ENCODE results near the gene GGN.

GGN gene

GRCh38 chr19:38405276-38405675 lies 17.4 kb upstream of the GGN start:
- H3K4me1 ChIP-seq (ENCODE audit: control insufficient read depth in 2 of 2, insufficient read depth in 1 of 2, low read depth in 1 of 2, low read length in 2 of 2), result peaks cover 0 to 2% of the 10 kb centered on the region in 2 donors
- no peak overlapping the region for H3K14ac ChIP-seq (ENCODE audit: low read length)
- H3K79me1 ChIP-seq (ENCODE audit: low read depth, low read length), result no peaks in the 10 kb centered on the region
- H3K4ac ChIP-seq (ENCODE audit: low read length), result no peak overlapping the region
- no peak overlapping the region for H2AFZ ChIP-seq (ENCODE audit: low read length)
- peak overlapping the region; percentile 50 for H3K9ac ChIP-seq (ENCODE audit: low read depth, low read length, poor library complexity)
- peaks cover 0 to 9% (median 0%) of the 10 kb centered on the region in 3 experiments for H3K27me3 ChIP-seq (ENCODE audit: control insufficient read depth in 3 of 3, insufficient read depth in 3 of 3, low read depth in 1 of 3, low read length in 3 of 3)
- H4K91ac ChIP-seq (ENCODE audit: low read depth, low read length, poor library complexity), result no peak overlapping the region
- WGBS, 2 donors (ENCODE audit: extremely low coverage in 2 of 2, insufficient read length in 2 of 2, insufficient replicate concordance in 1 of 2), result no CpG with 5 or more reads among the region's 8 CpGs
- H3K36me3 ChIP-seq (replicated peaks in 1 of 2; ENCODE audit: control insufficient read depth in 2 of 2, insufficient read depth in 2 of 2, low read length in 2 of 2), result peaks cover 0 to 9% of the 10 kb centered on the region in 2 donors
- H3K4me2 ChIP-seq (ENCODE audit: insufficient read depth, low read length, poor library complexity, severe bottlenecking), result no peak overlapping the region
- no peak overlapping the region for H2BK15ac ChIP-seq (ENCODE audit: low read length)
- H2AK5ac ChIP-seq (ENCODE audit: low read depth, low read length), result no peak overlapping the region
- no peak overlapping the region for H2BK5ac ChIP-seq (ENCODE audit: low read length)
- H3K23ac ChIP-seq (ENCODE audit: low read depth, low read length, poor library complexity), result peak overlapping the region; percentile 11
- no peaks in the 10 kb centered on the region for H3K9me3 ChIP-seq (replicated peaks in 1 of 2; ENCODE audit: control insufficient read depth in 2 of 2, insufficient read depth in 1 of 2, low read depth in 1 of 2, low read length in 2 of 2)
- H2BK120ac ChIP-seq (ENCODE audit: low read depth, low read length), result no peak overlapping the region
- no peak overlapping the region for H3K27ac ChIP-seq (replicated peaks; ENCODE audit: low read length)
- H3K18ac ChIP-seq (ENCODE audit: low read length), result no peak overlapping the region
- H4K8ac ChIP-seq (ENCODE audit: low read depth, low read length), result no peak overlapping the region
- no peak for DNase-seq (ENCODE audit: low spot score)
- no peak overlapping the region for H2BK12ac ChIP-seq (ENCODE audit: low read length)
- H3K4me3 ChIP-seq (ENCODE audit: low read length in 2 of 2), result no peak overlapping the region

- Histone ChIP-seq H4K91ac (ENCODE audit: low read depth, low read length, poor library complexity) (no peak overlapping the region), H2BK15ac (ENCODE audit: low read length) (no peak overlapping the region), H3K4me1 (ENCODE audit: control insufficient read depth in 2 of 2, insufficient read depth in 1 of 2, low read depth in 1 of 2, low read length in 2 of 2) (peaks cover 0 to 2% of the 10 kb centered on the region in 2 donors), H3K9ac (ENCODE audit: low read depth, low read length, poor library complexity) (no peak overlapping the region), H3K4ac (ENCODE audit: low read length) (no peak overlapping the region), H2BK120ac (ENCODE audit: low read depth, low read length) (no peak overlapping the region), H2AK5ac (ENCODE audit: low read depth, low read length) (no peak overlapping the region), H2BK12ac (ENCODE audit: low read length) (no peak overlapping the region), H4K8ac (ENCODE audit: low read depth, low read length) (no peak overlapping the region), H2BK5ac (ENCODE audit: low read length) (no peak overlapping the region), H3K14ac (ENCODE audit: low read length) (no peak overlapping the region), H3K27me3 (ENCODE audit: control insufficient read depth in 3 of 3, insufficient read depth in 3 of 3, low read depth in 1 of 3, low read length in 3 of 3) (peaks cover 0 to 9% (median 0%) of the 10 kb centered on the region in 3 experiments), H3K4me2 (ENCODE audit: insufficient read depth, low read length, poor library complexity, severe bottlenecking) (no peak overlapping the region), H2AFZ (ENCODE audit: low read length) (no peak overlapping the region), H3K23ac (ENCODE audit: low read depth, low read length, poor library complexity) (peak overlapping the region; percentile 11), H3K9me3 (replicated peaks in 1 of 2; ENCODE audit: control insufficient read depth in 2 of 2, insufficient read depth in 1 of 2, low read depth in 1 of 2, low read length in 2 of 2) (no peaks in the 10 kb centered on the region), H3K18ac (ENCODE audit: low read length) (no peak overlapping the region), H3K79me1 (ENCODE audit: low read depth, low read length) (no peaks in the 10 kb centered on the region), H3K27ac (replicated peaks; ENCODE audit: low read length) (no peak overlapping the region), H3K4me3 (ENCODE audit: low read length in 2 of 2) (no peak overlapping the region), H3K36me3 (replicated peaks in 1 of 2; ENCODE audit: control insufficient read depth in 2 of 2, insufficient read depth in 2 of 2, low read length in 2 of 2) (peaks cover 0 to 9% of the 10 kb centered on the region in 2 donors)
- no CpG with 5 or more reads among the region's 6 CpGs for WGBS, 2 donors (ENCODE audit: extremely low coverage in 2 of 2, insufficient read length in 2 of 2, insufficient replicate concordance in 1 of 2)
- no peak for DNase-seq (ENCODE audit: low spot score)
Observed at GRCh38 chr19:38404858-38405257, 17.0 kb upstream of the GGN start.

GRCh38 chr19:38402967-38403674 lies 15.3 kb upstream of the GGN start, which contains the start of gene FAM98C:
FAM98C (plus strand) TSS chr19:38403093; CDS start chr19:38403154, 61 bp downstream.
- peak within 1 kb of the TSS; percentile 66 for H2BK12ac ChIP-seq (ENCODE audit: low read length)
- peaks cover 0 to 9% (median 0%) of the 10 kb centered on the region in 3 experiments for H3K27me3 ChIP-seq (ENCODE audit: control insufficient read depth in 3 of 3, insufficient read depth in 3 of 3, low read depth in 1 of 3, low read length in 3 of 3)
- DNase-seq (ENCODE audit: low spot score), result peak; percentile 98
- H2AFZ ChIP-seq (ENCODE audit: low read length), result peak within 1 kb of the TSS; percentile 99
- no peak within 1 kb of the TSS for H4K91ac ChIP-seq (ENCODE audit: low read depth, low read length, poor library complexity)
- no peak within 1 kb of the TSS for H3K27ac ChIP-seq (replicated peaks; ENCODE audit: low read length)
- peak within 1 kb of the TSS; percentile 88 for H3K9ac ChIP-seq (ENCODE audit: low read depth, low read length, poor library complexity)
- H3K23ac ChIP-seq (ENCODE audit: low read depth, low read length, poor library complexity), result peak within 1 kb of the TSS; percentile 86
- H3K9me3 ChIP-seq (replicated peaks in 1 of 2; ENCODE audit: control insufficient read depth in 2 of 2, insufficient read depth in 1 of 2, low read depth in 1 of 2, low read length in 2 of 2), result no peaks in the 10 kb centered on the region
- H2BK5ac ChIP-seq (ENCODE audit: low read length), result peak within 1 kb of the TSS; percentile 79
- H4K8ac ChIP-seq (ENCODE audit: low read depth, low read length), result no peak within 1 kb of the TSS
- peak within 1 kb of the TSS; percentile 98 for H3K4me2 ChIP-seq (ENCODE audit: insufficient read depth, low read length, poor library complexity, severe bottlenecking)
- peak within 1 kb of the TSS; percentile 97 for H3K18ac ChIP-seq (ENCODE audit: low read length)
- H3K36me3 ChIP-seq (replicated peaks in 1 of 2; ENCODE audit: control insufficient read depth in 2 of 2, insufficient read depth in 2 of 2, low read length in 2 of 2), result peaks cover 0 to 9% of the 10 kb centered on the region in 2 donors
- no peak within 1 kb of the TSS for H2BK120ac ChIP-seq (ENCODE audit: low read depth, low read length)
- H3K79me1 ChIP-seq (ENCODE audit: low read depth, low read length), result no peaks in the 10 kb centered on the region
- peaks cover 0 to 2% of the 10 kb centered on the region in 2 donors for H3K4me1 ChIP-seq (ENCODE audit: control insufficient read depth in 2 of 2, insufficient read depth in 1 of 2, low read depth in 1 of 2, low read length in 2 of 2)
- H2BK15ac ChIP-seq (ENCODE audit: low read length), result peak within 1 kb of the TSS; percentile 97
- peak within 1 kb of the TSS; percentile 65 for H3K14ac ChIP-seq (ENCODE audit: low read length)
- no CpG with 5 or more reads among the region's 82 CpGs for WGBS, 2 donors (ENCODE audit: extremely low coverage in 2 of 2, insufficient read length in 2 of 2, insufficient replicate concordance in 1 of 2)
- no peak within 1 kb of the TSS for H3K4ac ChIP-seq (ENCODE audit: low read length)
- peak within 1 kb of the TSS; percentile 82 to 91 for H3K4me3 ChIP-seq (ENCODE audit: low read length in 2 of 2)
- no peak within 1 kb of the TSS for H2AK5ac ChIP-seq (ENCODE audit: low read depth, low read length)

- Histone ChIP-seq H3K4ac (ENCODE audit: low read length) (no peak overlapping the region), H3K27ac (replicated peaks; ENCODE audit: low read length) (no peak overlapping the region), H3K4me2 (ENCODE audit: insufficient read depth, low read length, poor library complexity, severe bottlenecking) (peak overlapping the region; percentile 61), H3K4me3 (ENCODE audit: low read length in 2 of 2) (peak overlapping the region; percentile 47 to 69), H2AK5ac (ENCODE audit: low read depth, low read length) (no peak overlapping the region), H4K8ac (ENCODE audit: low read depth, low read length) (no peak overlapping the region), H2BK12ac (ENCODE audit: low read length) (no peak overlapping the region), H3K36me3 (replicated peaks in 1 of 2; ENCODE audit: control insufficient read depth in 2 of 2, insufficient read depth in 2 of 2, low read length in 2 of 2) (peaks cover 0 to 9% of the 10 kb centered on the region in 2 donors), H4K91ac (ENCODE audit: low read depth, low read length, poor library complexity) (no peak overlapping the region), H3K27me3 (ENCODE audit: control insufficient read depth in 3 of 3, insufficient read depth in 3 of 3, low read depth in 1 of 3, low read length in 3 of 3) (peaks cover 0 to 9% (median 0%) of the 10 kb centered on the region in 3 experiments), H2BK15ac (ENCODE audit: low read length) (no peak overlapping the region), H3K14ac (ENCODE audit: low read length) (no peak overlapping the region), H3K4me1 (ENCODE audit: control insufficient read depth in 2 of 2, insufficient read depth in 1 of 2, low read depth in 1 of 2, low read length in 2 of 2) (peaks cover 0 to 2% of the 10 kb centered on the region in 2 donors), H2AFZ (ENCODE audit: low read length) (peak overlapping the region; percentile 97), H2BK5ac (ENCODE audit: low read length) (no peak overlapping the region), H3K23ac (ENCODE audit: low read depth, low read length, poor library complexity) (no peak overlapping the region), H3K79me1 (ENCODE audit: low read depth, low read length) (no peaks in the 10 kb centered on the region), H3K9me3 (replicated peaks in 1 of 2; ENCODE audit: control insufficient read depth in 2 of 2, insufficient read depth in 1 of 2, low read depth in 1 of 2, low read length in 2 of 2) (no peaks in the 10 kb centered on the region), H2BK120ac (ENCODE audit: low read depth, low read length) (no peak overlapping the region), H3K9ac (ENCODE audit: low read depth, low read length, poor library complexity) (no peak overlapping the region), H3K18ac (ENCODE audit: low read length) (peak overlapping the region; percentile 74)
- no CpG with 5 or more reads among the region's 18 CpGs for WGBS, 2 donors (ENCODE audit: extremely low coverage in 2 of 2, insufficient read length in 2 of 2, insufficient replicate concordance in 1 of 2)
- DNase-seq (ENCODE audit: low spot score), result no peak
Observed at GRCh38 chr19:38402623-38402966, 14.8 kb upstream of the GGN start.
